ENCODE measurements around the gene INPP4A. TPM values are rescaled to one million over a fixed set of nuclear protein-coding genes. Genes with fewer than 3 reads are reported as not detected.

INPP4A gene
- total and polyA plus RNA-seq, 9 of the 15 experiments (the other 6 are each of a cell fraction or from before 2014, with no cell fraction given): 1.8 to 15.7 (median 8.3) TPM

DNA sequence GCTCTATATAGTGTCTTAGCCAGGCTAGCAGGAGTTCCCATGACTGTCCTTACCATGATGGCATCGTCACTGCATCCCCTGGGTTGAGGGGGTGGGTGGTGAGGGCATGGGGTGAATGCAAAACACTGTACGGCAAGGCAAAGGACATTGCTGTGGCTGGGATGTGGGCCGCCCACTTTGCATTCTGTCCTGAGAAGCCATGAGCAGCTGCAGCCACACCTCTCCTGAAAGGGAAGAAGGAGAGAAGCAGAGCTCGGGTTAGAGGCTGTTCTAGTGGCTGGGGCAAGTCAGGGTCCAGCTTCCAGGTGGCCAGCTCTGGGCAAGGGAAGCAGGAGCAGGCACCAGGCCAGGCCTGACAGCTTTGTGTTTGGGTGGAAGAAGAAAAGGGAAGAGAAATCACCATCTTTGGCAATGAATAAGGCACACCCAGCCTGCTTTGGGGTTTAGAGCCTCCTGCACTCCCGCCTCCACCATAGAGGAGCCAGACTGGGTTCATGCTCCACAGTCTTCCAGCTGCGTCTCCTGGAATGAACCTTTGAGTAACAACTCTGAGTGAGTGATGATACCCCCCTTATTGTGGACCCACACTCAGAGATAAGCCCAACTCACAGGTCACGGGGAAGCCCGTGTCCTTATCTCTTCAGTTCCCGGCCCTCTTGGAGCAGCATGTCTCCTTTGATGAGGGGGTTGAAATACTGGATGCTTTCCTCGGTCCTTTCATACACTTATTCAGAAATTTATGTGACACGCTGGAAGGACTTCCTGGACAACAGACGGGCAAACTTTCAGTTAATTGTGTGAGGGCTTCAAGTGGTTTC lies 63.4 kb downstream of the INPP4A start (continued):
- TF ChIP-seq, protein P1, sequence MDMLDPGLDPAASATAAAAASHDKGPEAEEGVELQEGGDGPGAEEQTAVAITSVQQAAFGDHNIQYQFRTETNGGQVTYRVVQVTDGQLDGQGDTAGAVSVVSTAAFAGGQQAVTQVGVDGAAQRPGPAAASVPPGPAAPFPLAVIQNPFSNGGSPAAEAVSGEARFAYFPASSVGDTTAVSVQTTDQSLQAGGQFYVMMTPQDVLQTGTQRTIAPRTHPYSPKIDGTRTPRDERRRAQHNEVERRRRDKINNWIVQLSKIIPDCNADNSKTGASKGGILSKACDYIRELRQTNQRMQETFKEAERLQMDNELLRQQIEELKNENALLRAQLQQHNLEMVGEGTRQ (CRISPR knock-in tag; IDR thresholded peaks at IDR 0.05): no peak
- TF ChIP-seq FOXP4 (CRISPR knock-in tag; IDR thresholded peaks at IDR 0.05; ENCODE audit: borderline replicate concordance): no peak
- TF ChIP-seq POLR2AphosphoS5 (IDR thresholded peaks at IDR 0.05; ENCODE audit: control insufficient read depth, insufficient read depth, low read depth, low read length): peak; percentile 81; the same call in 1 of the 2 replicates
- TF ChIP-seq ZNF212 (CRISPR knock-in tag; IDR thresholded peaks at IDR 0.05): no peak
- TF ChIP-seq, protein P2, sequence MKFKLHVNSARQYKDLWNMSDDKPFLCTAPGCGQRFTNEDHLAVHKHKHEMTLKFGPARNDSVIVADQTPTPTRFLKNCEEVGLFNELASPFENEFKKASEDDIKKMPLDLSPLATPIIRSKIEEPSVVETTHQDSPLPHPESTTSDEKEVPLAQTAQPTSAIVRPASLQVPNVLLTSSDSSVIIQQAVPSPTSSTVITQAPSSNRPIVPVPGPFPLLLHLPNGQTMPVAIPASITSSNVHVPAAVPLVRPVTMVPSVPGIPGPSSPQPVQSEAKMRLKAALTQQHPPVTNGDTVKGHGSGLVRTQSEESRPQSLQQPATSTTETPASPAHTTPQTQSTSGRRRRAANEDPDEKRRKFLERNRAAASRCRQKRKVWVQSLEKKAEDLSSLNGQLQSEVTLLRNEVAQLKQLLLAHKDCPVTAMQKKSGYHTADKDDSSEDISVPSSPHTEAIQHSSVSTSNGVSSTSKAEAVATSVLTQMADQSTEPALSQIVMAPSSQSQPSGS (CRISPR knock-in tag; IDR thresholded peaks at IDR 0.05): no peak
- TF ChIP-seq FOXK1 (CRISPR knock-in tag; IDR thresholded peaks at IDR 0.05; ENCODE audit: borderline replicate concordance): no peak
- peak; percentile 89 for TF ChIP-seq EP300 (IDR thresholded peaks at IDR 0.05; ENCODE audit: low read length)
- no peak for TF ChIP-seq ZNF124 (CRISPR knock-in tag; IDR thresholded peaks at IDR 0.05)
- no peak for TF ChIP-seq MEF2A (IDR thresholded peaks at IDR 0.05; ENCODE audit: control insufficient read depth, low read depth, low read length)
- TF ChIP-seq PTBP1 (IDR thresholded peaks at IDR 0.05; ENCODE audit: low read depth, low read length): no peak
- TF ChIP-seq NFIC (IDR thresholded peaks at IDR 0.05): peak; percentile 76
- TF ChIP-seq RFX5 (IDR thresholded peaks at IDR 0.05; ENCODE audit: low read depth, low read length): no peak
- no peak for TF ChIP-seq SMAD3 (CRISPR knock-in tag; conservative IDR thresholded peaks at IDR 0.05)
- TF ChIP-seq GATAD2B (IDR thresholded peaks at IDR 0.05; ENCODE audit: borderline replicate concordance): no peak
- no peak for TF ChIP-seq PTTG1 (tag; IDR thresholded peaks at IDR 0.05; ENCODE audit: low read depth)
- TF ChIP-seq TEAD4 (IDR thresholded peaks at IDR 0.05; ENCODE audit: low read length): peak; percentile 78
- no peak for TF ChIP-seq TEAD4 (CRISPR knock-in tag; IDR thresholded peaks at IDR 0.05; ENCODE audit: borderline replicate concordance)
- TF ChIP-seq MCM5 (IDR thresholded peaks at IDR 0.05; ENCODE audit: low read depth): no peak
- TF ChIP-seq CREB1 (IDR thresholded peaks at IDR 0.05): no peak; the same call in 1 of the 2 replicates
- no peak for TF ChIP-seq CREB1 (CRISPR knock-in tag; IDR thresholded peaks at IDR 0.05)
- TF ChIP-seq ZNF133 (CRISPR knock-in tag; IDR thresholded peaks at IDR 0.05): no peak
- no peak for TF ChIP-seq SP2 (IDR thresholded peaks at IDR 0.05; ENCODE audit: extremely low read depth, low read depth, low read length, poor library complexity, severe bottlenecking)
- no peak for TF ChIP-seq FOXA1 (IDR thresholded peaks at IDR 0.05; ENCODE audit: borderline replicate concordance)
- TF ChIP-seq, protein P3, sequence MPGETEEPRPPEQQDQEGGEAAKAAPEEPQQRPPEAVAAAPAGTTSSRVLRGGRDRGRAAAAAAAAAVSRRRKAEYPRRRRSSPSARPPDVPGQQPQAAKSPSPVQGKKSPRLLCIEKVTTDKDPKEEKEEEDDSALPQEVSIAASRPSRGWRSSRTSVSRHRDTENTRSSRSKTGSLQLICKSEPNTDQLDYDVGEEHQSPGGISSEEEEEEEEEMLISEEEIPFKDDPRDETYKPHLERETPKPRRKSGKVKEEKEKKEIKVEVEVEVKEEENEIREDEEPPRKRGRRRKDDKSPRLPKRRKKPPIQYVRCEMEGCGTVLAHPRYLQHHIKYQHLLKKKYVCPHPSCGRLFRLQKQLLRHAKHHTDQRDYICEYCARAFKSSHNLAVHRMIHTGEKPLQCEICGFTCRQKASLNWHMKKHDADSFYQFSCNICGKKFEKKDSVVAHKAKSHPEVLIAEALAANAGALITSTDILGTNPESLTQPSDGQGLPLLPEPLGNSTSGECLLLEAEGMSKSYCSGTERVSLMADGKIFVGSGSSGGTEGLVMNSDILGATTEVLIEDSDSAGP (CRISPR knock-in tag; IDR thresholded peaks at IDR 0.05): no peak
